Hematopoietic multipotent progenitor cell treated with erythropoietin and hydrocortisone succinate and interleukin-3 and kit ligand, for 4 days (in vitro differentiated cells): ENCODE data around the gene LDAF1.
A peak's percentile ranks its signal among the peaks of the same experiment; 100 is the strongest.
"Not testable (repeated sequence)": the region's sequence is repeated elsewhere in the genome, so short reads cannot be mapped to it uniquely, and the experiment has no call there.

Experiments
- DNase-seq: peaks from one replicate; pipeline ENCODE4 v3.0.0-alpha.2; 2015

Gene LDAF1

GRCh38 chr16:21158208-21159110 is at the start of gene LDAF1:
Gene LDAF1, plus strand, starts transcription at chr16:21158674. Its CDS starts 2,509 bp downstream, at chr16:21161183.
- DNase-seq = peak; percentile 94

GRCh38 chr16:21115551-21115950 is 42.9 kb upstream of the LDAF1 start:
- not testable (repeated sequence) for DNase-seq

GRCh38 chr16:21116148-21116693 is 42.3 kb upstream of the LDAF1 start:
- DNase-seq = peak; percentile 83

GRCh38 chr16:21117567-21117966 is 40.9 kb upstream of the LDAF1 start:
- DNase-seq = no peak

- no peak for DNase-seq
These were observed 37.4 kb upstream of the LDAF1 start for GRCh38 chr16:21120976-21121520.

- no peak for DNase-seq
These were observed 33.3 kb upstream of the LDAF1 start for GRCh38 chr16:21125191-21125590.

GRCh38 chr16:21126518-21126917 is 32.0 kb upstream of the LDAF1 start:
- DNase-seq = no peak

GRCh38 chr16:21128991-21129390 is 29.5 kb upstream of the LDAF1 start:
- no peak for DNase-seq

GRCh38 chr16:21130811-21131210 is 27.7 kb upstream of the LDAF1 start:
- no peak for DNase-seq

- no peak for DNase-seq
These were observed 24.4 kb upstream of the LDAF1 start for GRCh38 chr16:21134053-21134452.

GRCh38 chr16:21145738-21146137 is 12.7 kb upstream of the LDAF1 start:
- DNase-seq = no peak

GRCh38 chr16:21150375-21151001 is 8.0 kb upstream of the LDAF1 start, which contains the start of gene DNAH3:
Gene DNAH3, minus strand, starts transcription at chr16:21150846. Its CDS starts 527 bp downstream, at chr16:21150319.
- peak; percentile 70 for DNase-seq

- DNase-seq = not testable (repeated sequence)
These were observed 6.1 kb upstream of the LDAF1 start for GRCh38 chr16:21152160-21153030.

- not testable (repeated sequence) for DNase-seq
These were observed 5.2 kb upstream of the LDAF1 start for GRCh38 chr16:21153124-21153729.

GRCh38 chr16:21156011-21156410 is 2.5 kb upstream of the LDAF1 start:
- not testable (repeated sequence) for DNase-seq

- peak; percentile 55 for DNase-seq
These were observed 1.6 kb upstream of the LDAF1 start for GRCh38 chr16:21156767-21157467.

- DNase-seq = no peak
These were observed 842 bp upstream of the LDAF1 start for GRCh38 chr16:21157632-21158031.

- DNase-seq = peak; percentile 39
These were observed 942 bp downstream of the LDAF1 start for GRCh38 chr16:21159281-21159951.

- DNase-seq = no peak
These were observed 1.8 kb downstream of the LDAF1 start for GRCh38 chr16:21160276-21160675.

- no peak for DNase-seq
These were observed 2.7 kb downstream of the LDAF1 start for GRCh38 chr16:21161211-21161610.
